AG09309 (cell line): Measurements from ENCODE around the gene PCYT2.

ENCODE experiments used
- DNase-seq: peaks from one replicate; pipeline ENCODE4 v3.0.0-alpha.2; 2010; ENCODE audit warnings: low read depth
- H3K4me3 ChIP-seq: 2 replicates; pipeline ENCODE4 v1.5.1; 2011; ENCODE audit warnings: mild to moderate bottlenecking, low read depth, low read length, moderate library complexity; ENCODE audit not compliant: control insufficient read depth
- TF ChIP-seq, protein P1 (sequence below): IDR thresholded peaks from 2 replicates; pipeline ENCODE4 v1.5.1; 2011; ENCODE audit warnings: mild to moderate bottlenecking, low read depth, low read length, inconsistent platforms; ENCODE audit not compliant: insufficient read depth, control insufficient read depth; ENCODE audit errors: missing control alignments

The PCYT2 gene

DNA sequence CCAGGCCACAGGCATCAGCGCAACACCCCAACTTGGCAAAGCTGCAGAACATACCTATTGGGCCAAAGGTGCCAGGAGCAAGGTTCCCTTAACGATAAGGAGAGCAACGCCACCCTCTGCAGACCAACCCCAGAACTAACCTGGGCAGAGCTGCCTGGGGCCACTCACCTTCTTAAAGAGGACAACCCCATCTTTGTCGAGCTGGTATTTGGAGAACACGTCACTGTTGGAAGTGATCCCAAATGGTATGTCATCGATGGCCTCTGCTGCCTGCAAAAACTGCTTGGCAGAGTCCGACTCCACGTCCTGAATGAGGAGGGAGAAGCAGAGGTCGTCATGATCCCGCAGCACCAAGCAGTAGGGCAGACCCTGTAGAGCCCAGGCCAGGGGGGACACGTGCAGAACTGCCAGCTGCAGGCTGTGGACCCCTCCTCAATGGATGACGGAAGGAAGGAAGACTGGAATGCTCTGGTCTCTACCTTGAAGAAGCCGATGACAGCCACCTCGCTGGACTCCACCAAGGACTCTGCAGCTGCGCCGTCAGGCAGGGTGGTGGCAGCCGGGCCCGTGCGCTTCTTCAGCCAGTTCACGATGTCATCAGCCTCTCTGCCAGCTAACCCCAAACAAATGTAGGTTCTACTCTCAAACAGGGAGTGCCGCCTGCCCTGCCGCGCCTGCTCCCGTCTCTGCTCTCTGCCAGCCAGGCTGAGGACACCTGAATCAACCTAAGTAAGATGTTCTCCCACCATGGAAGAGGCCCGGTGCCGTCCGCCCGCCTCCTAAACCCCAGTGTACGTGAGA, 56.0 kb downstream of the PCYT2 start:
- TF ChIP-seq, protein P1, sequence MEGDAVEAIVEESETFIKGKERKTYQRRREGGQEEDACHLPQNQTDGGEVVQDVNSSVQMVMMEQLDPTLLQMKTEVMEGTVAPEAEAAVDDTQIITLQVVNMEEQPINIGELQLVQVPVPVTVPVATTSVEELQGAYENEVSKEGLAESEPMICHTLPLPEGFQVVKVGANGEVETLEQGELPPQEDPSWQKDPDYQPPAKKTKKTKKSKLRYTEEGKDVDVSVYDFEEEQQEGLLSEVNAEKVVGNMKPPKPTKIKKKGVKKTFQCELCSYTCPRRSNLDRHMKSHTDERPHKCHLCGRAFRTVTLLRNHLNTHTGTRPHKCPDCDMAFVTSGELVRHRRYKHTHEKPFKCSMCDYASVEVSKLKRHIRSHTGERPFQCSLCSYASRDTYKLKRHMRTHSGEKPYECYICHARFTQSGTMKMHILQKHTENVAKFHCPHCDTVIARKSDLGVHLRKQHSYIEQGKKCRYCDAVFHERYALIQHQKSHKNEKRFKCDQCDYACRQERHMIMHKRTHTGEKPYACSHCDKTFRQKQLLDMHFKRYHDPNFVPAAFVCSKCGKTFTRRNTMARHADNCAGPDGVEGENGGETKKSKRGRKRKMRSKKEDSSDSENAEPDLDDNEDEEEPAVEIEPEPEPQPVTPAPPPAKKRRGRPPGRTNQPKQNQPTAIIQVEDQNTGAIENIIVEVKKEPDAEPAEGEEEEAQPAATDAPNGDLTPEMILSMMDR = no peak
- DNase-seq = no peak

DNA sequence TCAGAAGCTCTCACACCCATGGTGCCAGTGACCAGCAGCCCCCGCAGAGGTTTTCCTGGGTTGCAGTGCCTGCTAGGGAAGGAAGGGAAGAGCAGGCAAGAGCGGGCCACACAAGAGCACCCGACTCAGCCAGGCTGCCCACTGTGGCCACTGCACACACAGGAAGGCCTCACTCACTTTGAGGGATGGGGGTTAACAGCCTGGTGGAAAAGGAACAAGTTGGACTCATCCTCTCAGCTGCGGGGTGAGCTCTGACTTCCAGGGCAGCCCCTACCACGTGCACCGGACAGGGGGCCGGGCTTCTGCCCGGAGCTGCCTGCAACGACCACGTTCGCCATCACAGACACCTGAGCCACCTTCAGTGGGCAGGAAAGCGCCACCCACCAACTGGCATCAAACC, 59.0 kb downstream of the PCYT2 start:
- no peak overlapping the region for H3K4me3 ChIP-seq
- TF ChIP-seq, protein P1 = no peak
- no peak for DNase-seq

More for the DNA sequence above, 56.0 kb downstream of the PCYT2 start:
- H3K4me3 ChIP-seq = no peak overlapping the region

DNA sequence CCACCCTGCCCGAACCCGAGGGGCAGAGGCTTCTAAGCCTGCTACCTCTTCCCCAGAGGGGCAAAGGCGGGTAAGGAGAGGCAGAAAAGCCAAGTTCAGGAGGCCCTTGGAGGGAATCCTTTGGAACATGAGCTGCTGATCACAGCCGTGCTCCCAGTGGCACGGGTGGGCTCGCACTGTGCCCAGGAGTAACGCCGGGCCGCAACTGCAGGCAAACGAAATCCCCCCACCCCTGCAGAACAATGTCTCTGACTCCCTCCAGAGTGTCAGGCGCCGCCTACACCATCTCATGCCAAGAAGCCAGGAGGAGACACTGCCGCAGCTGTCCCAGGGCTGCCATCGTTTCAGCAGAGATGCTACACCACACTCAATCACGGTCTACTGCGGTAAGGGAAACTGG, 59.8 kb downstream of the PCYT2 start:
- TF ChIP-seq, protein P1 = no peak
- no peak for DNase-seq
- H3K4me3 ChIP-seq = no peak overlapping the region
